OCI-LY1 (cell line): ENCODE measurements around the gene MED25.

ENCODE experiments used
- H2AFZ ChIP-seq: fragments of 200-600 bp; sonication (generic), shearing (Covaris generic); 2 replicates; pipeline ENCODE4 v1.6.0; 2014; ENCODE audit warnings: antibody characterized with exemption, mild to moderate bottlenecking, low read length
- H3F3A ChIP-seq: fragments of 200-600 bp; sonication (generic), shearing (Covaris generic); 2 replicates; pipeline ENCODE4 v1.6.0; 2014; ENCODE audit warnings: mild to moderate bottlenecking, antibody characterized with exemption, low read length, moderate library complexity; ENCODE audit not compliant: insufficient read depth
- H3K27ac ChIP-seq: fragments of 200-600 bp; sonication (generic); 2 replicates; pipeline ENCODE4 v1.5.1; 2014; ENCODE audit warnings: low read length, mixed run types, mild to moderate bottlenecking, low read depth; ENCODE audit not compliant: poor library complexity, severe bottlenecking
- H3K27me3 ChIP-seq: fragments of 200-600 bp; sonication (generic); 2 replicates; pipeline ENCODE4 v1.6.0; 2014; ENCODE audit warnings: antibody characterized with exemption, mild to moderate bottlenecking, low read length, moderate library complexity; ENCODE audit not compliant: insufficient read depth
- H3K36me3 ChIP-seq: fragments of 200-600 bp; sonication (generic); 2 replicates; pipeline ENCODE4 v1.6.1; 2014; ENCODE audit warnings: mild to moderate bottlenecking, antibody characterized with exemption, low read length, moderate library complexity, mixed read lengths; ENCODE audit not compliant: insufficient read depth
- H3K4me1 ChIP-seq: fragments of 200-600 bp; sonication (generic); 2 replicates; pipeline ENCODE4 v1.5.1; 2014; ENCODE audit warnings: mild to moderate bottlenecking, low read length, moderate library complexity; ENCODE audit not compliant: insufficient read depth, severe bottlenecking
- H3K4me2 ChIP-seq: fragments of 200-600 bp; sonication (generic), shearing (Covaris generic); 2 replicates; pipeline ENCODE4 v1.6.1; 2014; ENCODE audit warnings: low read length
- H3K4me3 ChIP-seq: fragments of 200-600 bp; sonication (generic); 2 replicates; pipeline ENCODE4 v1.5.1; 2014; ENCODE audit warnings: low read length, low read depth, mild to moderate bottlenecking, mixed read lengths; ENCODE audit not compliant: poor library complexity, severe bottlenecking
- H3K79me2 ChIP-seq: fragments of 200-600 bp; shearing (Covaris generic); 2 replicates; pipeline ENCODE4 v1.6.1; 2016; ENCODE audit warnings: mixed run types, low read length, mixed read lengths; ENCODE audit not compliant: insufficient read depth
- H3K9ac ChIP-seq: fragments of 200-600 bp; sonication (generic), shearing (Covaris generic); 2 replicates; pipeline ENCODE4 v1.6.1; 2014; ENCODE audit warnings: mild to moderate bottlenecking, low read length, mixed read lengths
- H3K9me2 ChIP-seq: fragments of 200-600 bp; sonication (generic), shearing (Covaris generic); 2 replicates; pipeline ENCODE4 v1.6.1; 2014; ENCODE audit warnings: low read depth, mild to moderate bottlenecking, low read length, mixed read lengths
- H3K9me3 ChIP-seq: fragments of 200-600 bp; shearing (Covaris generic); 2 replicates; pipeline ENCODE4 v1.6.1; 2014; ENCODE audit warnings: low read length, mixed read lengths
- H4K20me1 ChIP-seq: fragments of 200-600 bp; sonication (generic), shearing (Covaris generic); 2 replicates; pipeline ENCODE4 v1.6.0; 2016; ENCODE audit warnings: mild to moderate bottlenecking, low read length; ENCODE audit not compliant: insufficient read depth
- EZH2 ChIP-seq: fragments of 200-600 bp; sonication (generic), shearing (Covaris generic); IDR thresholded peaks from 2 replicates; pipeline ENCODE4 v1.8.0; 2017; ENCODE audit warnings: borderline replicate concordance, mixed run types, mild to moderate bottlenecking, antibody characterized with exemption, low read length, moderate library complexity, mixed read lengths
- TF ChIP-seq, protein P1 (sequence below): fragments of 200-600 bp; sonication (generic), shearing (Covaris generic); IDR thresholded peaks from 2 replicates; pipeline ENCODE4 v1.5.1; 2017; ENCODE audit warnings: mild to moderate bottlenecking, antibody characterized with exemption, low read length, moderate library complexity, mixed read lengths

Gene MED25

DNA sequence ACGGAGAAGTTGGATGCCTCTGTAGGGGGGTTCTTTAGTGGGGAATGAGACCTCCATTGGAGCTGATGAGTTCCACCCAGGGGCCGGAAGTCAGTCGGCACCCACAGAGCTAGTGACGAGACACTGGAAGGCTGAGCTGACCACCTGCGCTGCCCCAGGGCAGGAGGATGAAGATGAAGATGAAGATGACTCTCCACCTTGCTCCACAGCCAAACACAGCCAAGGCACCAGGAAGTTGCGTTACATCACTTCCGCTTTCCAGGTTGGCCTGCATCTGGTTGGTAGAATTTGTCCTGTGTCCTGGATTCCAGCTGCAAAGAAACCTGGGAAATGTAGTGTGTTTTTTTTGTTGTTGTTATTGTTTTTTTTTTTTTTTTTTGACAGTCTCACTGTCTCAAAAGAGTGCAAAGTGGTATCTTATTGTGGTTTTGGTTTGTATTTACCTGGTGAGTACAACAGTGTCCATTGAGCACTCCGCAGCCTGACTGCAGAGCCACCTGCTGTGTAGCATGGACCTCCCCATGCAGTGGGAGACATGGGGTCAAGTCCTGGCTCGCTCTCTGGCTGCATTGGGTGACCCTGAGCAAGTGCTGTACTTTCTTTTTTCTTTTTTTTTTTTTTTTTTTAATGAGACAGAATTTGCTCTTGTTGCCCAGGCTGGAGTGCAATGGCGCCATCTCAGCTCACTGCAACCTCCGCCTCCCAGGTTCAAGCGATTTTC is 61.3 kb downstream of the MED25 start:
- 0 out of 2 replicates have a peak, but pooled peaks cover 3% of the 10 kb centered on the region for H3K9me3 ChIP-seq
- peak overlapping the region; percentile 98 for H3K9ac ChIP-seq
- H3K27ac ChIP-seq: peak overlapping the region; percentile 61
- H3K4me1 ChIP-seq: peaks cover 30% of the 10 kb centered on the region
- H3F3A ChIP-seq: no peaks in the 10 kb centered on the region
- H3K79me2 ChIP-seq: peaks cover 8% of the 10 kb centered on the region
- no peaks in the 10 kb centered on the region for H4K20me1 ChIP-seq
- H3K9me2 ChIP-seq: no peaks in the 10 kb centered on the region
- no peak overlapping the region for H2AFZ ChIP-seq
- no peak for TF ChIP-seq EZH2
- TF ChIP-seq, protein P1, sequence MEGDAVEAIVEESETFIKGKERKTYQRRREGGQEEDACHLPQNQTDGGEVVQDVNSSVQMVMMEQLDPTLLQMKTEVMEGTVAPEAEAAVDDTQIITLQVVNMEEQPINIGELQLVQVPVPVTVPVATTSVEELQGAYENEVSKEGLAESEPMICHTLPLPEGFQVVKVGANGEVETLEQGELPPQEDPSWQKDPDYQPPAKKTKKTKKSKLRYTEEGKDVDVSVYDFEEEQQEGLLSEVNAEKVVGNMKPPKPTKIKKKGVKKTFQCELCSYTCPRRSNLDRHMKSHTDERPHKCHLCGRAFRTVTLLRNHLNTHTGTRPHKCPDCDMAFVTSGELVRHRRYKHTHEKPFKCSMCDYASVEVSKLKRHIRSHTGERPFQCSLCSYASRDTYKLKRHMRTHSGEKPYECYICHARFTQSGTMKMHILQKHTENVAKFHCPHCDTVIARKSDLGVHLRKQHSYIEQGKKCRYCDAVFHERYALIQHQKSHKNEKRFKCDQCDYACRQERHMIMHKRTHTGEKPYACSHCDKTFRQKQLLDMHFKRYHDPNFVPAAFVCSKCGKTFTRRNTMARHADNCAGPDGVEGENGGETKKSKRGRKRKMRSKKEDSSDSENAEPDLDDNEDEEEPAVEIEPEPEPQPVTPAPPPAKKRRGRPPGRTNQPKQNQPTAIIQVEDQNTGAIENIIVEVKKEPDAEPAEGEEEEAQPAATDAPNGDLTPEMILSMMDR: no peak
- no peaks in the 10 kb centered on the region for H3K27me3 ChIP-seq
- peak overlapping the region; percentile 93 for H3K4me3 ChIP-seq
- peak overlapping the region; percentile 94 for H3K4me2 ChIP-seq
- H3K36me3 ChIP-seq: peaks cover 47% of the 10 kb centered on the region

DNA sequence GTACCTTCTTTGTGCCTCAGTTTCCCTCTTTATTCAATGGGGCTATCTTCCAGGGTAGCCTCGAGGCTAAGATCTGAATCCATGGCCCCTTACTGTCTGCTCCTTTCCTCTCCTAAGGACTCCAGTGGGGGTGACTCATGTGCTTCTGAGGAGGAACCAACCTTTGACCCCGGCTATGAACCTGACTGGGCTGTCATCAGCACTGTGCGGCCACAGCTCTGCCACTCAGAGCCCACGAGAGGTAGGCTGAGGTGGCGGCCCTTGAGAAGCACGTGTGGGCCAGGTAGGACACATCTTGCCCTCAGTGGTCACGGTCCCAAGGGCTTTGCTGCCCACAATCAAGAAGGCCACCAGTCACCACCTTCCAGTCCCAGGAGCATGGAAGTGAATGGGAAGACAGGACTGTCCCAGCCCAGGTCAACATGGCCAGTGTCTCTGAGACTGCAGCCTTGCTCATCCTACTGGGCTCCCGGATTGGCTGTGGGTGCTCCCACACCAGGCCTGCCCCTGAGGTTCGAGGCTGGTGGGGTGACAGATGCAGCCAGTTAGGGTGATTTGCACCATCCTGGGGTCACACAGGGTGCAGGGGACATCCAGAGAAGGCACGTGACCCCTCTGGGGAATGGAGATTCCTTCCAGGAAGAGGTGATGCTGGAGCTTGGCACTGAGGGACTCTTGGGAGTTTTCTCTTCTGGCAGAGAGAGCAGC is 62.2 kb downstream of the MED25 start:
- Histone ChIP-seq H3K4me1 (peaks cover 21% of the 10 kb centered on the region), H3K36me3 (peaks cover 53% of the 10 kb centered on the region), H2AFZ (no peak overlapping the region), H4K20me1 (no peaks in the 10 kb centered on the region), H3K79me2 (peaks cover 6% of the 10 kb centered on the region), H3K9me3 (0 out of 2 replicates have a peak, but pooled peaks cover 3% of the 10 kb centered on the region), H3K4me3 (no peak overlapping the region), H3K4me2 (no peak overlapping the region), H3K27ac (no peak overlapping the region), H3K9ac (no peak overlapping the region), H3F3A (no peaks in the 10 kb centered on the region), H3K27me3 (no peaks in the 10 kb centered on the region), H3K9me2 (no peaks in the 10 kb centered on the region)
- TF ChIP-seq EZH2: no peak
- TF ChIP-seq, protein P1: no peak

DNA sequence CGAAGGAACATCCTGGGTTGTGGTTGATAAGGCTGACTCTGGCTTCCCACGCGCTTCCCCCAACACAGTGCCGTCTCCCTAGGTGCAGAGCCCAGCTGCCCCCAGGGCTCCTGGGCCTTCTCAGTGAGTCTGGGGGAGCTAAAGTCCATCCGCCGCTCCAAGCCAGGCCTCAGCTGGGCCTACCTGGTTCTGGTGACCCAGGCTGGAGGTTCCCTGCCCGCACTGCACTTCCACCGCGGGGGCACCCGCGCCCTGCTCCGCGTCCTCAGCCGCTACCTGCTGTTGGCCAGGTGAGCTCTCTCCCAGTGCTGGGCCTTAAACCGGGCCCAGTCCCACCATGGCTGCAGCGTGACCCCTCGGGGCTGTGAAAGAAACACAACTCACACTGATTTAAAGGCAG is 63.1 kb downstream of the MED25 start:
- Histone ChIP-seq H4K20me1 (no peaks in the 10 kb centered on the region), H2AFZ (no peak overlapping the region), H3K27me3 (no peaks in the 10 kb centered on the region), H3K36me3 (peaks cover 57% of the 10 kb centered on the region), H3K9me3 (0 out of 2 replicates have a peak, but pooled peaks cover 3% of the 10 kb centered on the region), H3K9ac (no peak overlapping the region), H3K9me2 (no peaks in the 10 kb centered on the region), H3K4me2 (no peak overlapping the region), H3K79me2 (no peaks in the 10 kb centered on the region), H3K4me1 (peaks cover 16% of the 10 kb centered on the region), H3K4me3 (no peak overlapping the region), H3F3A (no peaks in the 10 kb centered on the region), H3K27ac (no peak overlapping the region)
- TF ChIP-seq, protein P1: no peak
- no peak for TF ChIP-seq EZH2
